Gastrocnemius medialis (tissue), 4 donors: ENCODE data around the gene OBSCN. TPM values are rescaled to one million over a fixed set of nuclear protein-coding genes. Genes with fewer than 3 reads are reported as not detected.

Source experiments
- ATAC-seq, 2 donors: fragments of 150-250 bp; one replicate each; pipeline ENCODE4 v1.9.1; 2016
- DNase-seq, 2 donors: peaks; one replicate each; pipeline ENCODE4 v3.0.0-alpha.2; 2019
- H3K27ac ChIP-seq, 4 donors: fragments of 200-600 bp; sonication (generic); 1 replicate in 1 of 4; 2 replicates in 3 of 4; pipeline ENCODE4 v1.5.1; 2016 to 2018; ENCODE audit warnings: mild to moderate bottlenecking in 2 of 4, moderate library complexity in 1 of 4
- H3K27me3 ChIP-seq, 3 donors: fragments of 200-600 bp; sonication (generic) in 2 of 3; 1 replicate in 1 of 3; 2 replicates in 2 of 3; pipeline versions ENCODE4 v1.5.1 to v1.6.0; 2016 to 2019; ENCODE audit warnings: mild to moderate bottlenecking in 1 of 3, moderate library complexity in 1 of 3
- H3K36me3 ChIP-seq, 2 donors: fragments of 200-600 bp; sonication (generic) in 1 of 2; one replicate each; pipeline ENCODE4 v1.5.1; 2017 to 2018
- H3K4me1 ChIP-seq, 2 donors: fragments of 200-600 bp; sonication (generic) in 1 of 2; one replicate each; pipeline ENCODE4 v1.5.1; 2016 to 2017; ENCODE audit warnings: mild to moderate bottlenecking in 2 of 2
- H3K4me3 ChIP-seq, 4 donors: fragments of 200-600 bp; sonication (generic) in 3 of 4; 1 replicate in 1 of 4; 2 replicates in 3 of 4; pipeline ENCODE4 v1.5.1; 2016 to 2019; ENCODE audit warnings: mild to moderate bottlenecking in 2 of 4
- H3K9me3 ChIP-seq, 3 donors: fragments of 200-600 bp; sonication (generic) in 2 of 3; 1 replicate in 1 of 3; 2 replicates in 2 of 3; pipeline ENCODE4 v1.5.1; 2016 to 2019
- POLR2A ChIP-seq, 2 donors: fragments of 450-650 bp; IDR thresholded peaks; one replicate each; pipeline ENCODE4 v1.6.1; 2017; ENCODE audit warnings: antibody characterized with exemption in 2 of 2, mild to moderate bottlenecking in 2 of 2, moderate library complexity in 2 of 2
- in situ Hi-C, 4 donors: fragments of 200-750 bp; cut with MboI; loops; one replicate each; pipeline versions ENCODE4 v1.15.0 to v1.8.0; 2017; ENCODE audit warnings: low sequenced_read_pairs in 4 of 4
- intact Hi-C: fragments of 100-400 bp; cut with DNase I; formaldehyde crosslinking; loops from one replicate; pipeline ENCODE4 v1.15.1; 2023; ENCODE audit warnings: low total_unique reads
- total RNA-seq, 4 donors: library from RNA; depleted of rRNA; stranded (reverse); fragments of >200 nt; gene quantifications; one replicate each; pipeline versions ENCODE4 v1.1.0 to v1.2.3, GENCODE V29; 2016
- TF ChIP-seq, protein P1 (sequence below), 5 experiments: fragments of 450-650 bp in 3 of 5; fragments of 200-600 bp in 2 of 5; sonication (generic) in 2 of 5; IDR thresholded peaks in 4 of 5; conservative IDR thresholded peaks in 1 of 5; 1 replicate in 4 of 5; 2 replicates in 1 of 5; pipeline ENCODE4 v1.5.1; 2016 to 2019; ENCODE audit warnings: antibody characterized with exemption in 5 of 5, mild to moderate bottlenecking in 3 of 5, moderate library complexity in 3 of 5

The OBSCN gene
- total RNA-seq, 4 donors from 2014 or later, result 798 to 1,571 (median 1,162) TPM

DNA sequence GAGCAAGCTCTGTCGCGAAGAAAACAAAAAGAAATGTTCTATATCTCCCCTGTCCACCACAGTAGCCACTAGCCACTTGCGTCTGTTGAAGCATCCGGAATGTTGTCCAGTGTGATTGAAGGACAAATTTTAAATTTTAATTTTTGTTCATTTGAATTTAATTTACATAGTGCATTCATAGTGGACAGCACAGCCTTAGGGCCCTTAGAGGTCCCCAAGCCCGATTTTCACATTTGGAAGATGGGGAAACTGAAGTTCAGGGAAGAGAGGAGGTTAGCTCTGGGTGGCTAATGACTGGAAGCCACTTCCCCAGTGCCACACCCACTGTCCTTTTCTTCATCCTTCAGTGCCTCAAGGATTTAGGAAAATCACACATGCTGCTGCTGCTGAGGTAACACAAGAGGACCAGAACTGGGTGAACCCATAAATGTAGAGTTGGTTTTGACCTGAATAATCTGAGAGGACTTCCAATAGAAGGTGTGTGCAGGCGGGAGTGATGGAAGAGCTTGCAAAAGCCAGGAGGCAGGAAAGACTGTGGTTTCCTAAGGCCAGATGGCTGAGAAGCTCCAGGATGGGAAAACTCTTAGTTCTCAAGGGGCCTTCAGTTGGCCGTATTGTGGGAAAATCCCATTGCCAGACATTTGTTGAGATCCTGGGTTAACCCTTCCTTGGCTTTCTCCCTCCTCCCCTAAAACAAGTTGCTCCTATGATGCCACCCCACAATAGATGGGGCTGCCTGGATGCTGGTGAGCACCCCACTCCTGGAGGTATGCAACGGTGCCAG lies 149.2 kb downstream of the OBSCN start:
- Histone ChIP-seq H3K9me3 (no peaks in the 10 kb centered on the region), H3K27me3 (no peaks in the 10 kb centered on the region), H3K36me3 (peaks cover 0 to 73% of the 10 kb centered on the region in 2 donors), H3K27ac (peak overlapping the region in 3 of 4 donors; percentile 18 to 92 (median 71)), H3K4me1 (no peaks in the 10 kb centered on the region), H3K4me3 (no peak overlapping the region)
- no peak for DNase-seq
- no peak for ATAC-seq
- TF ChIP-seq POLR2A (IDR thresholded peaks at IDR 0.05), result no peak
- TF ChIP-seq, protein P1, sequence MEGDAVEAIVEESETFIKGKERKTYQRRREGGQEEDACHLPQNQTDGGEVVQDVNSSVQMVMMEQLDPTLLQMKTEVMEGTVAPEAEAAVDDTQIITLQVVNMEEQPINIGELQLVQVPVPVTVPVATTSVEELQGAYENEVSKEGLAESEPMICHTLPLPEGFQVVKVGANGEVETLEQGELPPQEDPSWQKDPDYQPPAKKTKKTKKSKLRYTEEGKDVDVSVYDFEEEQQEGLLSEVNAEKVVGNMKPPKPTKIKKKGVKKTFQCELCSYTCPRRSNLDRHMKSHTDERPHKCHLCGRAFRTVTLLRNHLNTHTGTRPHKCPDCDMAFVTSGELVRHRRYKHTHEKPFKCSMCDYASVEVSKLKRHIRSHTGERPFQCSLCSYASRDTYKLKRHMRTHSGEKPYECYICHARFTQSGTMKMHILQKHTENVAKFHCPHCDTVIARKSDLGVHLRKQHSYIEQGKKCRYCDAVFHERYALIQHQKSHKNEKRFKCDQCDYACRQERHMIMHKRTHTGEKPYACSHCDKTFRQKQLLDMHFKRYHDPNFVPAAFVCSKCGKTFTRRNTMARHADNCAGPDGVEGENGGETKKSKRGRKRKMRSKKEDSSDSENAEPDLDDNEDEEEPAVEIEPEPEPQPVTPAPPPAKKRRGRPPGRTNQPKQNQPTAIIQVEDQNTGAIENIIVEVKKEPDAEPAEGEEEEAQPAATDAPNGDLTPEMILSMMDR (IDR thresholded peaks at IDR 0.05 in 4 of 5, conservative IDR thresholded peaks at IDR 0.05 in 1 of 5), result no peak
- in situ Hi-C loops, result loop anchor here in 1 of 4 donors (10.0 kb wide), 1 partner anchor 62 kb away; no protein-coding TSS in a partner anchor
- intact Hi-C loops, result no loop called here

DNA sequence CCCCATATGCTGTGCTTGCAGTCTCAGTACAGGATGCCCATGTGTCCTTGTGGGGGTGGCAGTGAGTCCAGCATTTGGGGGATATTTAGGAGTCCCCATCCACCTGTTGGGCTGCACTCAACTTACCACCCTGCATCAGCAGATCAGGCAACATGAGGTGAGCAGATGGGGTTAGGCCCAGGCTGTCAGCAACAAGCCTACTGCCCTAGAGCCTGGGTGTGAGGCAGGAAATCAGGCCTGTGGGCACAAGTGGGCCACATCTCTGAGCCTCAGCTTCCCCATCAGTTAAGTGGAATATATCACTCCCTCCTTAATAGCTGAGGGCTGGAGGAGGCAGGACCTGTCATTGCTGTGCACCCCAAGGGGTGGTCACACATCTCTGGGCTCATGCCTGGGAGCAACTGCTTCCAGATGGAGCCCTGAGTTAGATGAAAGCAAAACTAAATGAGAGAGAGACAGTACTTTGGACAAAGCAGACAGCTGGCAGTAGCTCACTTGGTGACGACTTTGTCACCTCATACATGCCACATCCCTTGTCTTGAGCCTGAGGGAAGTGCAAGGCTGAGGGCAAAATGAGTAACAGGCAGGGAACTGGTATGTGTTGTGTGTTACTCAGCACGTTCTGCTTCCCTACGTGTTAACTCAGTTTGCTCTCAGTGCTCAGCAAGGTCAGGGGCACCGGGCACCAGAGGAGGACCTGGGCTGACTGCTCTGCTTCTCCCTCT lies 150.4 kb downstream of the OBSCN start:
- H3K4me1 ChIP-seq, result no peaks in the 10 kb centered on the region
- no peaks in the 10 kb centered on the region for H3K27me3 ChIP-seq
- H3K27ac ChIP-seq, result peak overlapping the region; percentile 42 to 92 (median 68)
- TF ChIP-seq, protein P1 (IDR thresholded peaks at IDR 0.05 in 4 of 5, conservative IDR thresholded peaks at IDR 0.05 in 1 of 5), result no peak
- no peak for TF ChIP-seq POLR2A (IDR thresholded peaks at IDR 0.05)
- intact Hi-C loops, result no loop called here
- H3K4me3 ChIP-seq, result no peak overlapping the region
- H3K36me3 ChIP-seq, result peaks cover 0 to 70% of the 10 kb centered on the region in 2 donors
- no peaks in the 10 kb centered on the region for H3K9me3 ChIP-seq
- DNase-seq (no peak), ATAC-seq (peak in 1 of 2 donors; percentile 29)
- in situ Hi-C loops, result loop anchor here in 1 of 4 donors (10.0 kb wide), 1 partner anchor 63 kb away; no protein-coding TSS in a partner anchor

DNA sequence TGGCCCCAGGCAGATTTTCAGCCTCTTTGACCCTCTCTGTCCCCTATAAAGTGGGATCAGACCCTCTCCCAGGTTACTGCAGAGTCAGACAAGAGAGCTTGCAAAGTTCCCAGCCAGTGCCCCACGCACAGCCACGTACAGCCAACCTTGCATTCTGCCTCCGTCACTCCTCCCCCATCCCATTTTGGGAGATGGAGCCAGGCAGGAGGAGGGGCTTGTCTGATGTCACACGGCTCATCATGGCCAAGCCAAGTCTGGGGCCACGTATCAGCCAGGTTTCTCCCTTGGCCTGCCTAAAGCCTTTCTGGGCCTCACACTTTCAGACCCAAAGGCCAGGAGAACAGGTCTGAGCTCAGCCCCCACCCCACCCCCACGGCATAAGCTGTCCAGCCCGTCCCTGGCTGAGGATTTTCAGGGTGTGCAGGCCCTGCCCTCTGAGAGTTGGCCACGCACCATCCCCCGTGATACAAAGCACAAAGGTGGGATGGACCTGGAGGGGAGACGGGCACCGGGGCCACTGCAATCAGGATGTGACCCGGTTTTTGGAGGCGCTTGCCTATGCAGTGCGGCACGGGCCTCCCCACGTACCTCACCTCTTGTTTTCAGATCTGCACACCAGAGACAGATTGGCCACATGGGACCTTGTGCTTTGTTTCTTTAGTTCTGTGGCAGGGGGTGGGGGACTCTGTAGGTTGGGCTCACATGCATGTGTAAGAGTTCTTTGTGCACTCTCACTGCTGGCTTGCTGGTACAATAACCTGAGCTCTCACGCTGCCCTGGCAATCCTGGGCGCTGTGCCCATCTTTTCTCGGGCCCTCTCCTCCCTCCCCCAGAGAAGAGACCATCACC lies 151.1 kb downstream of the OBSCN start:
- peak; percentile 18 to 22 for ATAC-seq
- Histone ChIP-seq H3K36me3 (peaks cover 0 to 62% of the 10 kb centered on the region in 2 donors), H3K9me3 (no peaks in the 10 kb centered on the region), H3K27ac (peak overlapping the region; percentile 42 to 92 (median 68)), H3K4me3 (no peak overlapping the region), H3K4me1 (no peaks in the 10 kb centered on the region), H3K27me3 (no peaks in the 10 kb centered on the region)
- peak in 1 of 2 donors; percentile 70 for DNase-seq
- intact Hi-C loops (no loop called here), in situ Hi-C loops (loop anchor here in 1 of 4 donors (10.0 kb wide), 1 partner anchor 64 kb away; no protein-coding TSS in a partner anchor)
- TF ChIP-seq, protein P1 (IDR thresholded peaks at IDR 0.05 in 4 of 5, conservative IDR thresholded peaks at IDR 0.05 in 1 of 5), result no peak
- TF ChIP-seq POLR2A (IDR thresholded peaks at IDR 0.05), result no peak
